MG63 (cell line): ENCODE results near the gene ATP9A. TPM values are rescaled to one million over a fixed set of nuclear protein-coding genes. Genes with fewer than 3 reads are reported as not detected.
"Not testable (repeated sequence)": the region's sequence is repeated elsewhere in the genome, so short reads cannot be mapped to it uniquely, and the experiment has no call there.

ENCODE experiments used
- DNase-seq: peaks from one replicate; pipeline ENCODE4 v3.0.0-alpha.2; 2020
- H3K27me3 ChIP-seq: fragments of 250-450 bp; sonication (Bioruptor Pico); 2 replicates; pipeline ENCODE4 v1.5.1; 2020; ENCODE audit warnings: mild to moderate bottlenecking, moderate library complexity
- H3K36me3 ChIP-seq: fragments of 250-450 bp; sonication (Bioruptor Pico); 2 replicates; pipeline ENCODE4 v1.5.1; 2020; ENCODE audit warnings: mild to moderate bottlenecking, moderate library complexity
- H3K4me3 ChIP-seq: fragments of 250-450 bp; sonication (Bioruptor Pico); 2 replicates; pipeline ENCODE4 v1.5.1; 2020; ENCODE audit warnings: mild to moderate bottlenecking, moderate library complexity
- H3K9me3 ChIP-seq: fragments of 250-450 bp; sonication (Bioruptor Pico); 2 replicates; pipeline ENCODE4 v1.5.1; 2020; ENCODE audit warnings: mild to moderate bottlenecking, moderate library complexity
- total RNA-seq: library from RNA; depleted of rRNA; stranded (reverse); fragments of >200 nt; shearing (Covaris generic); gene quantifications from 2 replicates; pipeline ENCODE4 v1.2.3, GENCODE V29; 2014; ENCODE audit warnings: low replicate concordance

The ATP9A gene
- total RNA-seq, 1 experiment from 2014 or later = 11.1 TPM

DNA sequence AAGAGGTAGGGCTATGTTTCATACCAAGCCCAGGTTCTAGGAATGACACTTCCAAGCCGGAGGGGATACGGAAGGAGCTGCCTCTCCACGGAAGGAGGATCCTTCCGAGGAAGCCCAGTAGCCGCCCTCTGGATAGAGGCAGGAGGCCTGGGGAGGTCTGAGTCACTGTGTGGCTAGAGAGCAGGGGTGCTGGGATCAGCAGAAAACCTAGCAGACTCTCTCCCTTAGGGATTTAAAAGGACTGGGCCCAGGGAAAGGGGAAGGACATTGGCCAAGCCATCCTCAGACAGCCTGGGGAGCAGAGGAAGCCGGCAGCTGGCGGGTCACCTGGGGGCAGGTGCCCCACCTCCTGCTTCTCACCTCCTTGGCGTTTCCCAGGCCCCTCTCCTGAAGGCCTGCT is 189.1 kb downstream of the ATP9A start:
- Histone ChIP-seq H3K27me3 (no peaks in the 10 kb centered on the region), H3K36me3 (no peaks in the 10 kb centered on the region), H3K4me3 (no peak overlapping the region), H3K9me3 (peaks cover 12% of the 10 kb centered on the region)
- no peak for DNase-seq

DNA sequence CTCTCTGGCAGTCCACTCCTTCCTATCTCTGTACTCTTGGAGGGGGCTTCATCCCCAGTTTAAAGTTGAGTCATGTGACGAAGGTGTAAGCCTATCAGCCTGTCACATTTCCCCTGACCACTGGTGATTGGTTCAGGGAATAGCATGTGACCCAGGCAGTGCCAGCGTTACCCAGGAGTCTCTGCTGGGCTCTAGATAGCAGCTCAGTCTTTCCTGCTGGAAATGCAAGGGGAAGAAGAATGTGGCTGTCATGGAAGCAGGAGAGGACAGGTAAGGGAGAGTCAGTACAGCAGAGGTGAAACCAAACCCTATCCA is 190.1 kb downstream of the ATP9A start:
- Histone ChIP-seq H3K36me3 (no peaks in the 10 kb centered on the region), H3K27me3 (no peaks in the 10 kb centered on the region), H3K4me3 (no peak overlapping the region), H3K9me3 (peaks cover 12% of the 10 kb centered on the region)
- no peak for DNase-seq

DNA sequence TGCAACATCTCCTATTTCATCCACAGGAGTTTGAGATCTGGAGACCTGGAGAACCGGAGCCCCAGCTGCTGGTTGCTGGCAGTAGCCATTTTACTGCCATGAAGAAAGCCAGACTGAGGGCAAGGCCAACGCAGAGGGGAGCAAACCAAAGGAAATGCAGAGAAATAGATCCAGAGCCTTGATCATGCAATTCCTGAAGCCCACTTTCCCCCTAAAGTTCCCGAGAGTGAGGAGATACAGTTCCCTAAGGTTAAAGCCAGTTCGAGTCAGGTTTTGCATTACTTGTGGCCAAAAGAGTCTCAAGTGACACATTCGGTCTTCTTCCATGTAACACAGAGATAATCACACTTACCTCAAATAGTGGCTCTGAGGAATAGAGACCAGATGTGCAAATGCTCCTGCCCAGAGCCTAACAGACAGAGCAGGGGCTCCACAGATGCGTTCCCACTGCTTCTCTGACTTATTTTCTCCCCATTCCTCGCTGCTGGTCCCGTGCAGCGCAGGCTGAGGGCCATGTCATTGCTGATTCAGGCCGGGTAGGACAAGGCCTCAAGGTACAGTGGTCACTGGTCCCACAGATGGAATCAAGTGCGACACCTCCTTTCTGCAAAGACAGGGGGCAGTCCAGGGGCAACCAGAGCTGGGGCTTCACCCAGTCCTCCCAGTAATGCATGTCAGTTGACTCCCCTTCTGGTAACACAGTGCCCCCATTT is 190.6 kb downstream of the ATP9A start:
- H3K4me3 ChIP-seq = no peak overlapping the region
- peaks cover 12% of the 10 kb centered on the region for H3K9me3 ChIP-seq
- H3K36me3 ChIP-seq = no peaks in the 10 kb centered on the region
- no peaks in the 10 kb centered on the region for H3K27me3 ChIP-seq
- DNase-seq = no peak

- H3K27me3 ChIP-seq = no peaks in the 10 kb centered on the region
- H3K36me3 ChIP-seq = no peaks in the 10 kb centered on the region
- peaks cover 12% of the 10 kb centered on the region for H3K9me3 ChIP-seq
- DNase-seq = no peak
- H3K4me3 ChIP-seq = no peak overlapping the region
Measured at GRCh38 chr20:51575486-51575885, 192.7 kb downstream of the ATP9A start.

DNA sequence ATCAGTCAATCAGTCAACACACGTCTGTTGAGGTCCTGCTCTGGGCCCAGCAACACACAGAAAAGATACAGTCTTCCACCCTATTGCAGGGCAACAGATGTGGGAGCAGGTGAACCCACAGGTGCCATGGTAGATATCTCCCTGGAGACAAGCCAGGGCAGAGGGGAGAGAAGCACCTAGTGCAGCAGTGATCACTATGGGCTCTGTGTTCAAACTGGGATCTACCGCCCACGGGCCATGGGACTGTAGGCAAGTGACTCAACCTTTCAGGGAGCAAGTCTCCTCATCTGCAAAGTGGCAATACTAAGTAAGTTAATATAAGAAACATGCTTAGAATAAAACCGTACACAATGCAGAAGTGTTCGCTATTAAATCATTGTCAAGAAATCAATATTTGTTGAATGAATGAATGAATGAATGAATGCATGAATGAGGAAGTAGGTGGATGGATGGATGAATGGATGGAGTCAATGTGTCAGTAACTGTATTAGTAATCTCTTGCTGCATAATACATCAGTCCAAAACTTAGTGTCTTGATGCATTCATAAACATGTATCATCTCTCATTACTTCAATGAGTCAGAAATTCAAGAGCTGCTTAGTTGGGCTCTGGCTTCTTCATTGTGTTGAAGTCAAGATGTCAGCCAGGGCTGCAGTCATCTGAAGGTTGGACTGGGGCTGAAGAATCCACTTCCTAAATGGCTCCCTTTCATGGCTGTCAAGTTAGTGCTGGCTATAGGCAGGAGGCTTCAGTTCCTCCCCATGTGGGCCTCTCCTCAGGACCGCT is 193.7 kb downstream of the ATP9A start:
- H3K36me3 ChIP-seq = no peaks in the 10 kb centered on the region
- H3K4me3 ChIP-seq = no peak overlapping the region
- H3K27me3 ChIP-seq = no peaks in the 10 kb centered on the region
- peaks cover 12% of the 10 kb centered on the region for H3K9me3 ChIP-seq
- DNase-seq = no peak

DNA sequence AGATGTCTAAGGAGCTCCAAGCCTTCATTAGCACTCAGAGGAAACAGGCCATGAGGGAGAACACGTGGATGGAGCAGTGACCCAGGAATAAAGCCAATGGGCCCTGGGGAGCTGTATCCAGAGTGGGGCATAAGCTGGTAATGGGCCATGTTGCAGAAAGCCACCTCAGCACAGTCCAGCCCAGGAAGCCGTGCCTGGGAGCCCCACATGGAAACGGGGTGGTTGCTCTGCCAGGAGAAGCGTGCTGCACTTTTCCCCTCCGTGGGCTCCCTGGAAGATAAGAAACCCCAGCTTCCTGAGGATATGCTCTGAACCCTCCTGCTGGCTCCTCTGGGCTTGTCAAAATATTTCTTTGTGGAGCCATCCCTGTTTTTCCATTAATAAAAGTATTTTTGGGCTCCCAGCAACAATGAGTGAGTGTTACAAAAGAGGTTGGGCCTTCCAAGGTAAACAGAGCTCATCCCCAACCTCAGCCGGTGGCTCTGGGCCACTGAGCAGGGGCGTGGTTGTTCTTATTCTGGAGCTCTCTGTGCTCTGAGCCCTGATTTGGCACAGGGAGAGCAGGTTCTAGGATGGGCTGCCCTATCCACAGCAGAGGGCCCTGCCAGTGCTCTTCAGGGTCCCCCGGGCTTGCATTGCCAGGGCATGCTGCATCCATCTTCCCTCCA is 194.5 kb downstream of the ATP9A start:
- Histone ChIP-seq H3K27me3 (no peaks in the 10 kb centered on the region), H3K36me3 (no peaks in the 10 kb centered on the region), H3K4me3 (no peak overlapping the region), H3K9me3 (peaks cover 12% of the 10 kb centered on the region)
- DNase-seq = peak; percentile 56

DNA sequence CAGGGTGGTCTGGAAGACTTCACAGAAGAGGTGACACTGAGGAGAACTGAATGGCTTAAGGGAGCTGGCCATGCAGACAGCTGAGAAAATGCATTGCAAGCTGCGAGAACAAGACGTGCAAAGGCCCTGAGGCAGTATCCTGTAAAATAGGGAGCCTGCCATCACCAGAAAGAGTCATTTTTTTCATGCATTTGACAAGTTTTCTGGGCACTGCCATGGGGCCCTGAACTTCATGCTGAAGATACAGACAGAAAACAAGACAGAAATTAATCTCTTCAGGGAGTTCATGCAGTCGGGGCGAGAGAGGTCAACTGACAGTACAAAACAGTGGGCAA is 196.8 kb downstream of the ATP9A start:
- Histone ChIP-seq H3K9me3 (peaks cover 12% of the 10 kb centered on the region), H3K36me3 (no peaks in the 10 kb centered on the region), H3K27me3 (no peaks in the 10 kb centered on the region), H3K4me3 (no peak overlapping the region)
- no peak for DNase-seq

GRCh38 chr20:51570739-51571459 is 197.3 kb downstream of the ATP9A start:
- Histone ChIP-seq H3K27me3 (no peaks in the 10 kb centered on the region), H3K9me3 (peaks cover 12% of the 10 kb centered on the region), H3K4me3 (no peak overlapping the region), H3K36me3 (no peaks in the 10 kb centered on the region)
- no peak for DNase-seq

- peak; percentile 40 for DNase-seq
- H3K36me3 ChIP-seq = no peaks in the 10 kb centered on the region
- no peak overlapping the region for H3K4me3 ChIP-seq
- H3K27me3 ChIP-seq = no peaks in the 10 kb centered on the region
- H3K9me3 ChIP-seq = peaks cover 5% of the 10 kb centered on the region
Measured at GRCh38 chr20:51569815-51570738, 198.1 kb downstream of the ATP9A start.

- H3K4me3 ChIP-seq, H3K27me3 ChIP-seq, H3K36me3 ChIP-seq, DNase-seq, H3K9me3 ChIP-seq: not testable (repeated sequence)
Measured at GRCh38 chr20:51568533-51568932, 199.7 kb downstream of the ATP9A start.

DNA sequence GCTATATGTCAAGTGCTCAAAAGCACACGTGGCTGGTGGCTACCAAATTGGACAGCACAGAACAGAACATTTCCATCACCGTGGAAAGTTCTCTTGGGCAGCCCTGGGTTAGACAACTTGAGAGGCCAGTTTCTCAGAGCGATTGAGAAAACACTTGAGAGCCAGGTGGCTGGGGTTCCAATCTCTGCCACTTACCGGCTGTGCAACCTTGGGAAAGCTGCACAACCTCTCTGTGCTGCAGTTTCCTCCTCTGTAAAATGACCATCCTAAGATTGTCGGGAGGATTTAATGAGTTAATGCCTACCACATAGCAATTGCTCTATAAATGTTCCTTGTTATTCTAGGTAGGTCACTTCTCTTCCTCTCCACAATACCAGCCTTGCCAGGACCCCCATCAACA is 200.6 kb downstream of the ATP9A start:
- H3K27me3 ChIP-seq = no peaks in the 10 kb centered on the region
- DNase-seq = no peak
- no peaks in the 10 kb centered on the region for H3K36me3 ChIP-seq
- no peak overlapping the region for H3K4me3 ChIP-seq
- no peaks in the 10 kb centered on the region for H3K9me3 ChIP-seq

GRCh38 chr20:51566594-51566993 is 201.6 kb downstream of the ATP9A start:
- Histone ChIP-seq H3K27me3 (no peaks in the 10 kb centered on the region), H3K36me3 (no peaks in the 10 kb centered on the region), H3K9me3 (no peaks in the 10 kb centered on the region), H3K4me3 (no peak overlapping the region)
- no peak for DNase-seq

DNA sequence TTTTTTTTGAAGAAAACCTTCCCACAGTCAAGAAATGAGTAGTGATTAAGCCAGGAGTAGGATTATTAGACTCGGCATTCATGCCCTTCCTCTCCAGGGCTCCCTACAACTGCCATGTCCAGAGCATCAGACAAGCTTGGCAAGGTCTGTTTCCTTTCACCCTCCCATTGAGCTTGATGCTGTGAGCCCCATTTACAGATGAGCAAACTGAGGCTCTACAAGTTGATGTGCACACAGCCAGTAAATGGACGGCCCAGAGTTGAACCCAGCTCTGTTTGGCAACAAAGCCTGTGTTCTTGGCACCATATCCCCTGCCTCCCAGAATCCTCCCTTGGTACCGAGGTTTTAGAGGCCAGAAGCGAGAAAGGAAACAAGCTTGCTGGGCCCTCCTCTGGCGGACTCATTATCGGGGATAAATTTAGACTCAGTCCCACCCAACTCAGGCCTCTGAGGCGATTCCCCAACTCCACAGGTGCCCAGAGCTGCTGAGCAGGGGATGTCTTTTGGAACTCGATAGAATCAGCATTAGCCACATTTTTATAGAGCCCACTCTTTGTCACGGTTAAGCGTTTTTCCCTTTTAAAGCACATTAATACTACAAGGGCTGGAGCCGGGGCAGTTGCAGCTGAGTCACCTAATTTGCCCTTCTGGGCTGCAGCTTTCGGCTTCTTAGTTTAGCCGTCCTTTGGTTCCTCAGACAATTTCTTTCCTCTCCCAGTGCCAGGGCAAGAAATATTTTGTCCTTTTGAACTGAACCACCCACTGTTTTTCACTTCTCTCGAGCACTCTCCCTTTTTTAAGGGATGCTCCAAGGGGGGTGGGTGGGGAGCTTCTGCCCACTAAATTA is 202.7 kb downstream of the ATP9A start:
- H3K36me3 ChIP-seq = no peaks in the 10 kb centered on the region
- H3K9me3 ChIP-seq = no peaks in the 10 kb centered on the region
- no peak overlapping the region for H3K4me3 ChIP-seq
- peak; percentile 65 for DNase-seq
- peaks cover 5% of the 10 kb centered on the region for H3K27me3 ChIP-seq

DNA sequence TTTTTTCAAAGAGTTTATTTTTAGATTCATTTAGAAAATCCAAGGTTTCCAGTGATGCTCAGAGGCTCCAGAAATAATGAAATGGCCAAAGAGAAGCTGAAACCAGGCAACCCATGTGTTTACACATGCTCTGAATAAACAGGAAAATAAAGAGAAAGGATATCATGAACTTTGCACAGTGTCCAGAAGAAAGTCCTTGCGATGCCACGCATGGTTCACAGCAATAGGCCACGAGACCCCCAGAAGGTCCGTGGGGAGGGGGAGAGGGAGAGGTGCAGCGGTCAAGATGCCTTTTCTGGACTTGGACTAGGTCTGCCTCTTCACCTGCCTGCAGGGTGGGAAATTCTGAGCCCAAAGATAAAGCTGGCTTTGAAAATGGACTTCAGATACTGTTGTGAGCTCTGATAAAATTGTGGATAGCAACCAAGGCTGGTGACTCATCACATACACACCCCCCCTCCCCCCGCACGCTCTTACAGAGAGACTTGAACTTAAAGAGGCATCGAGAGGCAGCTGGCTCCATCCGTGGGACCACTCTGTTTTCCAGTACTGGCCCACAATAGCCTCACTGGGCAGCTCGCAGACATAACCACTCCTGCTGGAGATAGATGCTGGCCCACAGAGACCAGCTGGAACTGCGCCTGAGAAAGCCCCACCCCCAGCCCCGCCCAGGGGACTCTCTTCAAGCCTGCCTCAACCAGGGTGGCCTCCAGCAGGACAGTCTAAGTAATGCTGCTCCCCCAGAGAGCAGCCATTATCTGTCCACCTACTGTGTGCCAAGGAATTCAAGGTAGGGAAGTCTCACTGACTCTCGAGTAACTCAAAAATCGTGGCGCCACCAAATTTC is 204.5 kb downstream of the ATP9A start:
- Histone ChIP-seq H3K9me3 (no peaks in the 10 kb centered on the region), H3K4me3 (no peak overlapping the region), H3K27me3 (peaks cover 16% of the 10 kb centered on the region), H3K36me3 (no peaks in the 10 kb centered on the region)
- peak; percentile 39 for DNase-seq

DNA sequence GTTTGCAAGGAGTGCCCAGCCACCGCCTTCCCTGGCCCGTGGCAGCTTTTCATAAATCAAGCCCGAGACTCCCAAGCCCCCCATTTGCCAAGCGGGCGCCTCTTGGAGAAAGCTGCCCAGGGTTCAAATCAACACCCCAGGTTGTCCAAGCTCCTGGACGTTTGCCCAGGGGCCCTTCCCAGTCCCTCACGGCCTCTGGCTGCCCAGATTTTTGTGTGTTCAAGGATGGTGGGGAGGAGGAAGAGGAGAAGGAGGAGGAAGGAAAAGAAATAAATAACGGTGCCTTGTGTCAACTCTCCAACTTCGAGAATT is 205.1 kb downstream of the ATP9A start:
- H3K36me3 ChIP-seq = no peaks in the 10 kb centered on the region
- H3K27me3 ChIP-seq = peaks cover 16% of the 10 kb centered on the region
- DNase-seq = no peak
- no peaks in the 10 kb centered on the region for H3K9me3 ChIP-seq
- H3K4me3 ChIP-seq = peak overlapping the region; percentile 40
